Parathyroid adenoma (tissue), 2 donors: ENCODE data around the gene TXN.
"Not testable (repeated sequence)": the region's sequence is repeated elsewhere in the genome, so short reads cannot be mapped to it uniquely, and the experiment has no call there.

Source experiments
- H2AFZ ChIP-seq: fragments of 300-600 bp; sonication (generic); one replicate; pipeline ENCODE4 v1.7.0; 2017; ENCODE audit warnings: antibody characterized with exemption, mild to moderate bottlenecking
- H3K27ac ChIP-seq: fragments of 300-600 bp; sonication (generic); one replicate; pipeline ENCODE4 v1.7.0; 2017
- H3K27me3 ChIP-seq: fragments of 300-600 bp; sonication (generic); one replicate; pipeline ENCODE4 v1.7.0; 2017; ENCODE audit warnings: low read length; ENCODE audit not compliant: control insufficient read depth, insufficient read depth
- H3K36me3 ChIP-seq: fragments of 300-600 bp; sonication (generic); one replicate; pipeline ENCODE4 v1.7.0; 2017; ENCODE audit warnings: low read length; ENCODE audit not compliant: control insufficient read depth, insufficient read depth
- H3K4me1 ChIP-seq: fragments of 300-600 bp; sonication (generic); one replicate; pipeline ENCODE4 v1.7.0; 2017; ENCODE audit warnings: control low read depth
- H3K4me2 ChIP-seq: fragments of 300-600 bp; sonication (generic); one replicate; pipeline ENCODE4 v1.7.0; 2017; ENCODE audit warnings: low read length
- H3K4me3 ChIP-seq: fragments of 300-600 bp; sonication (generic); one replicate; pipeline ENCODE4 v1.7.0; 2017; ENCODE audit warnings: low read depth, low read length
- H3K79me2 ChIP-seq: fragments of 300-600 bp; sonication (generic); one replicate; pipeline ENCODE4 v1.7.0; 2017; ENCODE audit warnings: control low read depth
- H3K9ac ChIP-seq: fragments of 300-600 bp; sonication (generic); one replicate; pipeline ENCODE4 v1.7.0; 2017; ENCODE audit warnings: mild to moderate bottlenecking
- H3K9me3 ChIP-seq: fragments of 300-600 bp; sonication (generic); one replicate; pipeline ENCODE4 v1.7.0; 2017; ENCODE audit warnings: low read length; ENCODE audit not compliant: control insufficient read depth
- CTCF ChIP-seq: fragments of 300-600 bp; sonication (generic); IDR thresholded peaks from one replicate; pipeline ENCODE4 v1.7.0; 2017; ENCODE audit warnings: antibody characterized with exemption, mild to moderate bottlenecking
- donor health status: primary hyperparathyroidism.

TXN gene

GRCh38 chr9:110255034-110255462 lies 1.3 kb downstream of the TXN start:
- Histone ChIP-seq H3K4me1 (peaks cover 3% of the 10 kb centered on the region), H3K27ac (no peak overlapping the region), H3K9ac (no peak overlapping the region), H3K4me2 (peak overlapping the region; percentile 72), H3K79me2 (no peaks in the 10 kb centered on the region), H2AFZ (peak overlapping the region; percentile 86), H3K9me3 (no peaks in the 10 kb centered on the region), H3K36me3 (no peaks in the 10 kb centered on the region), H3K4me3 (peak overlapping the region; percentile 79), H3K27me3 (no peaks in the 10 kb centered on the region)
- no peak for TF ChIP-seq CTCF

- H3K4me2 ChIP-seq: peak overlapping the region; percentile 72
- no peak overlapping the region for H3K27ac ChIP-seq
- H3K36me3 ChIP-seq: no peaks in the 10 kb centered on the region
- no peak overlapping the region for H2AFZ ChIP-seq
- H3K9ac ChIP-seq: no peak overlapping the region
- no peaks in the 10 kb centered on the region for H3K79me2 ChIP-seq
- H3K4me1 ChIP-seq: peaks cover 3% of the 10 kb centered on the region
- H3K27me3 ChIP-seq: no peaks in the 10 kb centered on the region
- no peaks in the 10 kb centered on the region for H3K9me3 ChIP-seq
- TF ChIP-seq CTCF: no peak
- no peak overlapping the region for H3K4me3 ChIP-seq
Measured at GRCh38 chr9:110254500-110254899, 1.8 kb downstream of the TXN start.

GRCh38 chr9:110252509-110253139 lies 3.7 kb downstream of the TXN start:
- H3K27ac ChIP-seq: no peak overlapping the region
- no peak for TF ChIP-seq CTCF
- no peaks in the 10 kb centered on the region for H3K9me3 ChIP-seq
- no peaks in the 10 kb centered on the region for H3K27me3 ChIP-seq
- no peaks in the 10 kb centered on the region for H3K79me2 ChIP-seq
- H3K9ac ChIP-seq: no peak overlapping the region
- H3K36me3 ChIP-seq: no peaks in the 10 kb centered on the region
- H3K4me3 ChIP-seq: no peak overlapping the region
- no peak overlapping the region for H2AFZ ChIP-seq
- no peak overlapping the region for H3K4me2 ChIP-seq
- peaks cover 3% of the 10 kb centered on the region for H3K4me1 ChIP-seq

GRCh38 chr9:110251770-110252169 lies 4.5 kb downstream of the TXN start:
- not testable (repeated sequence) for H2AFZ ChIP-seq, H3K4me1 ChIP-seq, H3K9ac ChIP-seq

GRCh38 chr9:110251212-110251611 lies 5.1 kb downstream of the TXN start:
- Histone ChIP-seq H3K9me3 (no peaks in the 10 kb centered on the region), H3K27ac (no peak overlapping the region), H3K4me2 (no peak overlapping the region), H3K79me2 (no peaks in the 10 kb centered on the region), H3K4me3 (no peak overlapping the region), H2AFZ (no peak overlapping the region), H3K9ac (no peak overlapping the region), H3K4me1 (no peaks in the 10 kb centered on the region), H3K27me3 (no peaks in the 10 kb centered on the region), H3K36me3 (no peaks in the 10 kb centered on the region)
- no peak for TF ChIP-seq CTCF

More at GRCh38 chr9:110251770-110252169, 4.5 kb downstream of the TXN start:
- not testable (repeated sequence) for H3K4me3 ChIP-seq, H3K36me3 ChIP-seq, H3K27ac ChIP-seq, H3K79me2 ChIP-seq, H3K4me2 ChIP-seq, H3K27me3 ChIP-seq, H3K9me3 ChIP-seq
